NT2/D1 (cell line): ENCODE measurements around the gene RNF115.

Source experiments
- SUZ12 ChIP-seq: IDR thresholded peaks from 2 replicates; pipeline ENCODE4 v1.6.1; 2011; ENCODE audit not compliant: insufficient read length, insufficient read depth; ENCODE audit errors: extremely low read depth
- ZNF274 ChIP-seq: IDR thresholded peaks from 2 replicates; pipeline ENCODE4 v1.6.1; 2011; ENCODE audit warnings: mild to moderate bottlenecking, low read depth, low read length

DNA sequence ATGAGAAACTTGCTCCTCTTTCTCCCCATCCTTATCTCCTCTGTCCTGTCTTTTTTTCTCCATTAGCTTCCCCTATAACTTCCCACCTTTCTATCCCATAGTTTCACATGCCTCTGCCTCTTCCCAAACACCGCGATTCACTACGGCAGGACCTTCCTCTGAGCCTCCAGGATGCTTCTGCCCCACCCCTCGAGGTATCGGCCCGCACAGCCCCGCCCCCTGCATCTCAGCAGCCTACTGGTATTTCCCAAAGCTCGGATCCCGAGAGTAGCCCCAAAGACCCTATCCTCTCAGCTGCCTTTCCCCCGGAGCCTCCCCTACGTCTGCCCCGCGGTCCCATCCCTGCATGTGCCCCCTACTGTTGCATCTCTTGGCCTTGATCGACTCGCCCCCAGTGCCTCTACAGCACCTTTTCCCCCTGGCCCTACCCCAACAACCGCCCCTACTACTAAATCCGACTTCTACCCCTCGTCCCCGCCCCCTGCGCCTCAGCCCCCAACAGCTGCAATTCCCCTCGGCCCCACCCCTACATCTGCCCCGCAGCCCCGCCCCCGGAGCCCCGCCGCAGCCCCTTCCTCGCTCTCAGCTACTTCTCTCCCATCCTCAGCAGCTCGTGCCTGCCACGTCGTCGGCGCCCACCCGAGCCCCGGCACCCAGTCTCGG, 34.5 kb upstream of the RNF115 start:
- TF ChIP-seq ZNF274 (no peak), SUZ12 (no peak)
